Activated T-helper 1 cell treated with anti-CD3 and anti-CD28 coated beads, Interleukin-12 subunit alpha, Interleukin-12 subunit beta, Interleukin-2, Interleukin-4 antibody, amounts not matched to agents 30 ng/mL and 10 ng/mL and 1 ng/mL, durations not matched to agents 14 hours and 24 hours and 36 hours (primary cell): ENCODE data around the gene GPR152. TPM values are rescaled to one million over a fixed set of nuclear protein-coding genes. Genes with fewer than 3 reads are reported as not detected.
A peak's percentile ranks its signal among the peaks of the same experiment; 100 is the strongest.

Experiments
- DNase-seq: peaks from one replicate; pipeline ENCODE4 v3.0.0; 2021; ENCODE audit warnings: low spot score
- H3K27ac Mint-ChIP-seq: one replicate; pipeline ENCODE4 v1.8.0; 2021; ENCODE audit warnings: mild to moderate bottlenecking, mixed read lengths
- H3K27me3 Mint-ChIP-seq: one replicate; pipeline ENCODE4 v1.8.0; 2022; ENCODE audit warnings: mild to moderate bottlenecking, moderate library complexity, mixed read lengths; ENCODE audit not compliant: insufficient read depth
- H3K36me3 Mint-ChIP-seq: one replicate; pipeline ENCODE4 v1.8.0; 2021; ENCODE audit warnings: low read depth, mixed read lengths
- H3K4me1 Mint-ChIP-seq: one replicate; pipeline ENCODE4 v1.8.0; 2021; ENCODE audit warnings: low read depth, mixed read lengths
- H3K4me3 Mint-ChIP-seq: one replicate; pipeline ENCODE4 v1.8.0; 2021; ENCODE audit warnings: mild to moderate bottlenecking, moderate library complexity, mixed read lengths
- H3K9me3 Mint-ChIP-seq: one replicate; pipeline ENCODE4 v1.8.0; 2021; ENCODE audit warnings: mixed read lengths
- intact Hi-C: fragments of 100-400 bp; cut with micrococcal nuclease; formaldehyde crosslinking; loops from one replicate; pipeline ENCODE4 v1.15.1; 2024
- total RNA-seq: library from RNA; stranded (reverse); gene quantifications from 2 replicates; pipeline ENCODE4 v1.2.3, GENCODE V29; 2022

The GPR152 gene
- total RNA-seq, 1 donor from 2014 or later = not detected

- peaks cover 31% of the 10 kb centered on the region for H3K4me1 Mint-ChIP-seq
- intact Hi-C loops = loop anchor here (1.0 to 2.0 kb wide), 4 partner anchors 17 to 69 kb away; partner anchors contain the start of gene TMEM134
- H3K27ac Mint-ChIP-seq = peak overlapping the region; percentile 88
- no peaks in the 10 kb centered on the region for H3K9me3 Mint-ChIP-seq
- peak overlapping the region; percentile 90 for H3K4me3 Mint-ChIP-seq
- no peak for DNase-seq
- H3K27me3 Mint-ChIP-seq = no peaks in the 10 kb centered on the region
- peaks cover 24% of the 10 kb centered on the region for H3K36me3 Mint-ChIP-seq
These were observed 14.7 kb downstream of the GPR152 start for GRCh38 chr11:67437809-67438157.

GRCh38 chr11:67437082-67437808 lies 15.3 kb downstream of the GPR152 start, which contains the start of gene PTPRCAP:
Gene PTPRCAP (minus strand): TSS chr11:67437682. CDS start chr11:67437619, 63 bp downstream.
- Mint-ChIP-seq H3K36me3 (peaks cover 26% of the 10 kb centered on the region), H3K27me3 (no peaks in the 10 kb centered on the region), H3K27ac (peak within 1 kb of the TSS; percentile 92), H3K9me3 (no peaks in the 10 kb centered on the region), H3K4me3 (peak within 1 kb of the TSS; percentile 90), H3K4me1 (peaks cover 30% of the 10 kb centered on the region)
- peak; percentile 70 for DNase-seq
- intact Hi-C loops = loop anchor here (2.0 kb wide), 1 partner anchor 50 kb away; no protein-coding TSS in a partner anchor

DNA sequence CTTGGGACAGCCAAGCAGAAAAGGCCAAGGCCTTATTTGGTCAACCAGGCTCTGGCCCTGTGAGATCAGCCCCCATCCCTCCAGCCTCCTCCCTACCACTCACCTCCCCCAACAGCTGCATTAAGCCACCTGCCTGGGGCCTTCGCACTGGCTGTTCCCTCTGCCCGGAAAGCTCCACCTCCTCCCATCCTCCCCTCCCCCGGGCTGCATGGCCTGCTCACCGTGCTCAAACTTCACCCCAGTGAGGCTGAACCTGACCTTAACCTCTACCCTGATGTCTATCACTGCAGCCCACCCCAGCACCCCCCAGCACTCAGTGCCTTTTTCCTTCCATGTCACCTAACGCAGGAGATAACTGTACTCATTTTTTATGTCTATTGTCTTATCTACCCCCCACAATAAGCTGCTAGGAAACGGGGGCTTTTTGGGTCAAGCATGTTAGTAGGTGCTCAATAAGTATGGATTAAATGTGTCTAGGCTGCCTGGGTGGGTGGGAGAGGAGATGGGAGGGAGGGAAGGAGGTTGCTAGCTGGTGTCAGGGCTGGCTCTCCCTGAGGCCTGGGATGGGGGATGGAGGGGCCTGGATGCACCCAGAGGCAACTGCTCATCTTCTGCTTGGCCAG lies 16.0 kb downstream of the GPR152 start:
- Mint-ChIP-seq H3K4me3 (peak overlapping the region; percentile 90), H3K4me1 (peaks cover 37% of the 10 kb centered on the region), H3K36me3 (peaks cover 33% of the 10 kb centered on the region), H3K9me3 (no peaks in the 10 kb centered on the region), H3K27me3 (no peaks in the 10 kb centered on the region), H3K27ac (peak overlapping the region; percentile 92)
- intact Hi-C loops = loop anchor here (1.0 to 2.0 kb wide), 2 partner anchors 8 to 50 kb away; partner anchors contain the start of gene RPS6KB2
- peak; percentile 63 for DNase-seq

GRCh38 chr11:67435727-67436458 lies 16.6 kb downstream of the GPR152 start:
- peak overlapping the region; percentile 90 for H3K4me3 Mint-ChIP-seq
- no peaks in the 10 kb centered on the region for H3K9me3 Mint-ChIP-seq
- intact Hi-C loops = loop anchor here (1.0 to 2.0 kb wide), 2 partner anchors 8 to 51 kb away; partner anchors contain the start of gene RPS6KB2
- DNase-seq = no peak
- H3K4me1 Mint-ChIP-seq = peaks cover 36% of the 10 kb centered on the region
- peak overlapping the region; percentile 92 for H3K27ac Mint-ChIP-seq
- peaks cover 33% of the 10 kb centered on the region for H3K36me3 Mint-ChIP-seq
- H3K27me3 Mint-ChIP-seq = no peaks in the 10 kb centered on the region

GRCh38 chr11:67435031-67435726 lies 17.4 kb downstream of the GPR152 start:
- Mint-ChIP-seq H3K4me3 (peak overlapping the region; percentile 90), H3K9me3 (no peaks in the 10 kb centered on the region), H3K27ac (peak overlapping the region; percentile 68), H3K4me1 (peaks cover 29% of the 10 kb centered on the region), H3K36me3 (peaks cover 37% of the 10 kb centered on the region), H3K27me3 (no peaks in the 10 kb centered on the region)
- intact Hi-C loops = no loop called here
- no peak for DNase-seq

- H3K4me3 Mint-ChIP-seq = peak overlapping the region; percentile 54
- intact Hi-C loops = no loop called here
- H3K36me3 Mint-ChIP-seq = peaks cover 35% of the 10 kb centered on the region
- no peaks in the 10 kb centered on the region for H3K9me3 Mint-ChIP-seq
- DNase-seq = no peak
- peaks cover 22% of the 10 kb centered on the region for H3K4me1 Mint-ChIP-seq
- peak overlapping the region; percentile 29 for H3K27ac Mint-ChIP-seq
- H3K27me3 Mint-ChIP-seq = no peaks in the 10 kb centered on the region
These were observed 18.1 kb downstream of the GPR152 start for GRCh38 chr11:67434395-67434881.

GRCh38 chr11:67433536-67434394 lies 18.8 kb downstream of the GPR152 start:
- H3K9me3 Mint-ChIP-seq = no peaks in the 10 kb centered on the region
- peak overlapping the region; percentile 29 for H3K27ac Mint-ChIP-seq
- peak overlapping the region; percentile 37 for H3K4me3 Mint-ChIP-seq
- no peaks in the 10 kb centered on the region for H3K27me3 Mint-ChIP-seq
- H3K4me1 Mint-ChIP-seq = peaks cover 15% of the 10 kb centered on the region
- DNase-seq = no peak
- intact Hi-C loops = no loop called here
- peaks cover 29% of the 10 kb centered on the region for H3K36me3 Mint-ChIP-seq

DNA sequence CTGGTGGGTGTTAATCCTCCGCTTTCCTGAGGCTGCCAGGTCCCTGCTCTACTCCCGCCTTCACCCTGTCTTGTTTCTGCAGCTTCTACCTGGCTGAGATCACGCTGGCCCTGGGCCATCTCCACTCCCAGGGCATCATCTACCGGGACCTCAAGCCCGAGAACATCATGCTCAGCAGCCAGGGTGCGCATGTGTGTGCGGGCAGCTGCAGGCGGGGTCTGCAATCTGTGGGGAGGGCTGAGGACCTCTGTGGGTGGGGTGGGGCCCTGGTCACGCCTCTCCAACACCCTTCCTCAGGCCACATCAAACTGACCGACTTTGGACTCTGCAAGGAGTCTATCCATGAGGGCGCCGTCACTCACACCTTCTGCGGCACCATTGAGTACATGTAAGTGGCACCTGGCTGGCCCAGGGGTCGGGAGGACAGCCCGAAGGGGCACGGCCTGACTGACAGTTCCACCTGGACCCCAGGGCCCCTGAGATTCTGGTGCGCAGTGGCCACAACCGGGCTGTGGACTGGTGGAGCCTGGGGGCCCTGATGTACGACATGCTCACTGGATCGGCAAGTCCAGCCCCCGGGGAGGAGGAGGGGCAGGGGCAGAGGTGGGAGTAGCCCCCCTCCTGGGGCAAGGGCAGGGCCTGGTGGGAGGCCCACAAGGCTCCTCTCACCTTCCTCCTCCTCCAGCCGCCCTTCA lies 19.7 kb downstream of the GPR152 start:
- no peak for DNase-seq
- H3K27ac Mint-ChIP-seq = peak overlapping the region; percentile 63
- H3K4me1 Mint-ChIP-seq = peaks cover 18% of the 10 kb centered on the region
- H3K36me3 Mint-ChIP-seq = peaks cover 29% of the 10 kb centered on the region
- H3K27me3 Mint-ChIP-seq = no peaks in the 10 kb centered on the region
- no peaks in the 10 kb centered on the region for H3K9me3 Mint-ChIP-seq
- no peak overlapping the region for H3K4me3 Mint-ChIP-seq
- intact Hi-C loops = no loop called here

- Mint-ChIP-seq H3K9me3 (no peaks in the 10 kb centered on the region), H3K4me3 (peak overlapping the region; percentile 67), H3K27ac (peak overlapping the region; percentile 63), H3K36me3 (peaks cover 25% of the 10 kb centered on the region), H3K4me1 (peaks cover 19% of the 10 kb centered on the region), H3K27me3 (no peaks in the 10 kb centered on the region)
- intact Hi-C loops = no loop called here
- no peak for DNase-seq
These were observed 20.9 kb downstream of the GPR152 start for GRCh38 chr11:67431346-67432249.

DNA sequence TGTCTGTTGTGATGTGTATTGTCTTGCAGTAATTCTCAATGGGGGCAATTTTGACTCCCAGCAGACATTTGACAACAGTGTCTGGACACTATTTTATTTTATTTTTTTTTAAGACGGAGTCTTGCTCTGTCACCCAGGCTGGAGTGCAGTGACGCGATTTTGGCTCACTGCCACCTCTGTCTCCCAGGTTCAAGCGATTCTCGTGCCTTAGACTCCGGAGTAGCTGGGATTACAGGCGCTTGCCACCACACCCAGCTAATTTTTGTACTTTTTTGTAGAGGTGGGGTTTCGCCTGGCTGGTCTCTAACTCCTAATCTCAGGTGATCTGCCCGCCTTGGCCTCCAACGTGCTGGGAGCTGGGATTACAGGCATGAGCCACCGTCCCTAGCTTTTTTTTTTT lies 22.8 kb downstream of the GPR152 start:
- H3K9me3 Mint-ChIP-seq = no peaks in the 10 kb centered on the region
- H3K4me1 Mint-ChIP-seq = peaks cover 25% of the 10 kb centered on the region
- peak overlapping the region; percentile 98 for H3K4me3 Mint-ChIP-seq
- no peaks in the 10 kb centered on the region for H3K27me3 Mint-ChIP-seq
- no peak for DNase-seq
- H3K36me3 Mint-ChIP-seq = peaks cover 17% of the 10 kb centered on the region
- intact Hi-C loops = no loop called here
- H3K27ac Mint-ChIP-seq = no peak overlapping the region
